ENCODE measurements around the gene EPHX1. TPM values are rescaled to one million over a fixed set of nuclear protein-coding genes. Genes with fewer than 3 reads are reported as not detected.
"Not testable (repeated sequence)": the region's sequence is repeated elsewhere in the genome, so short reads cannot be mapped to it uniquely, and the experiment has no call there.

Gene EPHX1
- total and polyA plus RNA-seq, 2 donors, result 18.1 to 156 TPM

DNA sequence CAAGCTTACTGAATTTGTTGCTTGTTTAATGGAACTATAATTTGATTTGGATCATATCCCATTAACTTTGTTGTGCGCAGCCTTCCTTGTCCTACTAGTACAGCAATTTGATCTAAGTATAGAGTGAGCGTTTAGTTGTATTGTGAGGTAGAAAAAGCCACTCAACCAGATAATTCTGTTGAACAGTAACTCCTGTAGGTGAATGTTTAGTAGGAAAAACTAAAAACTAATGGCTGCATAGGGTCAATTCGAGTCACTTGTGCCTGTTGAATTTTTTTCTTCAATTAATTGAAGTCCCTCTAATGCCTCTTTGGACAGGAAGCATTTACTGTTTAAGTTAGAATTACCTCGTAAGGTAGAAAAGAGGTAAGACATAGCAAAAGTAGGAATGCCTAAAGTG, 15.0 kb upstream of the EPHX1 start:
- Histone ChIP-seq H3K27ac (ENCODE audit: low read depth) (no peak overlapping the region), H3K4me1 (ENCODE audit: insufficient read depth) (no peaks in the 10 kb centered on the region), H3K4me3 (ENCODE audit: low read depth, low read length) (no peak overlapping the region), H3K36me3 (ENCODE audit: insufficient read depth) (peaks cover 2% of the 10 kb centered on the region)
- WGBS, result 98% methylated on average over 4 of the region's 4 CpGs
- DNase-seq (ENCODE audit: extremely low spot score), result no peak

DNA sequence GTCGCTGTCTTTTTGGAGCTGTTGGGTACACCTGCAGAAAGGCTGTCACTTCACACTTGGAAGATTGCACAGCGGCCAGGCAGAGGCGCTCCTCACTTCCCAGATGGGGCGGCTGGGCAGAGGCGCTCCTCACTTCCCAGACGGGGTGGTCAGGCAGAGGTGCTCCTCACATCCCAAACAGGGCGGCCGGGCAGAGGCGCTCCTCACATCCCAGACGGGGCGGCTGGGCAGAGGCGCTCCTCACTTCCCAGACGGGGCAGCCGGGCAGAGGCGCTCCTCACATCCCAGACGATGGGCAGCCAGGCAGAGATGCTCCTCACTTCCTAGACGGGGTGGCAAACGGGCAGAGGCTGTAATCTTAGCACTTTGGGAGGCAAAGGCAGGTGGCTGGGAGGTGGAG, 13.8 kb upstream of the EPHX1 start:
- WGBS, result 97% methylated on average over 18 of the region's 18 CpGs
- H3K4me3 ChIP-seq (ENCODE audit: low read depth, low read length); H3K36me3 ChIP-seq (ENCODE audit: insufficient read depth); DNase-seq (ENCODE audit: extremely low spot score); H3K27ac ChIP-seq (ENCODE audit: low read depth); H3K4me1 ChIP-seq (ENCODE audit: insufficient read depth): not testable (repeated sequence)

DNA sequence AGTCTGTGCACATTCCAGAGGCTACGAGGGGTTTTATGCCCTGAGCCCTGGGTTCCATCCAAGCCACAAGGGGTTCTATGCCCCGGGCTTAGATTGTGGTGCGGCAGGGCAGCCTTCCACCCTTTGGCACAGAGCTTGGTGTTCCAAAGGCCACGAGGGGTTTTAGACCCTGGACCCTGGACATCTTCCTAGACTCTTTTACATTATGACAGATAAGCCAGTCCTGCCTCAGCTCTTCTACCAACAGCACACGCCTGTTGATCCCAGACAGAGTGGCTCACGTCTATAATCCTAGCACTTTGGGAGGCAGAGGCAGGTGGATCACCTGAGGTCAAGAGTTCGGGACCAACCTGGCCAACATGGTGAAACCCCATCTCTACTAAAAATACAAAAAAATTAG, 8.8 kb upstream of the EPHX1 start:
- H3K4me3 ChIP-seq (ENCODE audit: low read depth, low read length); H3K27ac ChIP-seq (ENCODE audit: low read depth); H3K4me1 ChIP-seq (ENCODE audit: insufficient read depth); H3K36me3 ChIP-seq (ENCODE audit: insufficient read depth); DNase-seq (ENCODE audit: extremely low spot score): not testable (repeated sequence)
- 93% methylated on average over 7 of the region's 7 CpGs for WGBS

DNA sequence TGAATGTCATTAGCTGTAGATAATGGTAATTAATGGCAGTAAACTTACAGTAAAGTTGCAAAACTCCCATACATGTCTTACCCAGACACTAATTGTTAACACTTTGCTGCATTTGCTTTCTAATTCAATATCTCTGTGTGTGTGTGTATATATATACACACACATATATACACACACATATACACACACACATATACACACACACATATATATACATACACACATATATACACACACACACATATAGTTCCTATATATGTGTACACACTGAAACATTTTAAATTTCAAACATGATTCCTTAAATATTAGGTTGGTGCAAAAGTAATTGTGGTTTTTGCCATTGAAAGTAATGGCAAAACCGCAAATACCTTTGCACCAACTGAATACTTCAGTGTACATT, 3.7 kb upstream of the EPHX1 start:
- no peaks in the 10 kb centered on the region for H3K4me1 ChIP-seq (ENCODE audit: insufficient read depth)
- H3K36me3 ChIP-seq (ENCODE audit: insufficient read depth), result no peaks in the 10 kb centered on the region
- H3K4me3 ChIP-seq (ENCODE audit: low read depth, low read length), result no peak overlapping the region
- DNase-seq (ENCODE audit: extremely low spot score), result no peak
- H3K27ac ChIP-seq (ENCODE audit: low read depth), result no peak overlapping the region
- WGBS, result 97% methylated on average over 1 of the region's 1 CpG

DNA sequence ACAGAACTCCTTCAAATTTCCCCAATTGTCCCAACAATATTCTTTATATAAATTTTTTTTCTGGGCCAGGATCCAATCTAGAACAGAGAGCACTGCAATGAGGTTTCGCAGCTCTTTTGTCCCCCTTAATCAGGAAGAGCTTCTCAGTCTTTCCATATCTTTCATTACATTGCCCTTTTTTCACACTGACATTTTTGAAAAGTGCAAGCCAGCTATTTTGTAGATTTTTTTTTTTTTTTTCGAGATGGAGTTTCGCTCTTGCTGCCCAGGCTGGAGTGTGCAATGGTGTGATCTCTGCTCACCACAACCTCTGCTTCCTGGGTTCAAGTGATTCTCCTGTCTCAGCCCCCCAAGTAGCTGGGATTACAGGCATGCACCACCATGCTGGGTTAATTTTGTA, 3.2 kb upstream of the EPHX1 start:
- H3K4me3 ChIP-seq (ENCODE audit: low read depth, low read length); H3K27ac ChIP-seq (ENCODE audit: low read depth); DNase-seq (ENCODE audit: extremely low spot score); H3K4me1 ChIP-seq (ENCODE audit: insufficient read depth); H3K36me3 ChIP-seq (ENCODE audit: insufficient read depth): not testable (repeated sequence)
- WGBS, result 92% methylated on average over 3 of the region's 3 CpGs

DNA sequence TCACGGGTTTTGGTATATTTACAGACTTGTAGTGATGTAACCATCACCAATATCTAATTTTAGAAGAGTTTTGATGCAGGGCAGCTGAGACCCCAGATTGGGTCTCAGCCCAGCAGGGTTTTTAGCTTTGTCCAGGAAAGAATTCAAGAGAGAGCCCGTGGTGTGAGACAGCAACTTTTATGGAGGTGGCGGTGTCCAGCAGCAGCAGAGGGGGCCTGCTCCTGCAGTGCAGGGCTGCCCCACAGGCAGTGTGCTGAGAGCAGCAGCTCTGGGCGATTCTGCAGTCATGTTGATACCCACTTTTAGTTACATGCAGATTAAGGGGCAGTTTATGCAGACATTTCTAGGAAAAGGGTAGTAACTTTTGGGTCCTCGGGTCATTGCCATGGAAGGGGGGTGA, 1.8 kb upstream of the EPHX1 start:
- Histone ChIP-seq H3K4me1 (ENCODE audit: insufficient read depth) (no peaks in the 10 kb centered on the region), H3K27ac (ENCODE audit: low read depth) (no peak overlapping the region), H3K36me3 (ENCODE audit: insufficient read depth) (no peaks in the 10 kb centered on the region), H3K4me3 (ENCODE audit: low read depth, low read length) (no peak overlapping the region)
- DNase-seq (ENCODE audit: extremely low spot score), result no peak
- 79% methylated on average over 5 of the region's 5 CpGs for WGBS

DNA sequence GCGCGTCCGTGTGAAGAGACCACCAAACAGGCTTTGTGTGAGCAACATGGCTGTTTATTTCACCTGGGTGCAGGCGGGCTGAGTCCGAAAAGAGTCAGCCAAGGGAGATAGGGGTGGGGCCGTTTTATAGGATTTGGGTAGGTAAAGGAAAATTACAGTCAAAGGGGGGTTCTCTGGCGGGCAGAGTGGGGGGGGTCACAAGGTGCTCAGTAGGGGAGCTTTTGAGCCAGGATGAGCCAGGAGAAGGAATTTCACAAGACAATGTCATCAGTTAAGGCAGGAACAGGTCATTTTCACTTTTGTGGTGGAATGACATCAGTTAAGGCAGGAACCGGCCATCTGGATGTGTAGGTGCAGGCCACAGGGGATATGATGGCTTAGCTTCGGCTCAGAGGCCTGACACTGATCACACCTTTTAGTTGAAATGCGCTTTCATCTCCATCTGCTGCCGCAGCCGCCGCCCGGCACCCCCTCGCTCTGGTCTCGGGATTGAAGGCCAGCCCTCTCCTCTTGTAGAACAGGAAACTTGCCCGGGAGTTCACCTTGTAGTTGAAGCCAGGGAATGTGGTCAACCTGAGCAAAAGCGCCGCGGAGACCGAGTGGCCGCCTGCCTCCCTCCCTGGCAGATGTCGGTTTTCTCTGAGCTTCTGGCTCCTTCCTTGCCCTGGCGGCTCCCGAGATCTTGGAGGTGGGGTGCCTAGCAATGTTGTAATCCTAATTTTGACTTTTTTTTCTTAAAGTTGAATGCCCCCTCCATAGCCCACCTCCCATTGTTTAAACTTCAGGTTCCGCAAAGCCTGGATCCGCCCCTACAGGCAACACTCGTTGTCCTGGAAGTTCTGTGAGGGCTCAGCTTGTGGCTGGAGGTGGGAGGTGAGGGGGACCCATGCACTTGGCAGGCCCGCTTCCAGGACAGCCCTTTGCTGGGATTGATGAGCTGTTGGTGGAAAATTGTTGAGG, 935 bp downstream of the EPHX1 start:
- not testable (repeated sequence) for H3K36me3 ChIP-seq (ENCODE audit: insufficient read depth); H3K4me1 ChIP-seq (ENCODE audit: insufficient read depth); DNase-seq (ENCODE audit: extremely low spot score)
- WGBS, result 13% methylated on average over 29 of the region's 29 CpGs
- H3K4me3 ChIP-seq (ENCODE audit: low read depth, low read length), result peak overlapping the region; percentile 68
- peak overlapping the region; percentile 53 for H3K27ac ChIP-seq (ENCODE audit: low read depth)

DNA sequence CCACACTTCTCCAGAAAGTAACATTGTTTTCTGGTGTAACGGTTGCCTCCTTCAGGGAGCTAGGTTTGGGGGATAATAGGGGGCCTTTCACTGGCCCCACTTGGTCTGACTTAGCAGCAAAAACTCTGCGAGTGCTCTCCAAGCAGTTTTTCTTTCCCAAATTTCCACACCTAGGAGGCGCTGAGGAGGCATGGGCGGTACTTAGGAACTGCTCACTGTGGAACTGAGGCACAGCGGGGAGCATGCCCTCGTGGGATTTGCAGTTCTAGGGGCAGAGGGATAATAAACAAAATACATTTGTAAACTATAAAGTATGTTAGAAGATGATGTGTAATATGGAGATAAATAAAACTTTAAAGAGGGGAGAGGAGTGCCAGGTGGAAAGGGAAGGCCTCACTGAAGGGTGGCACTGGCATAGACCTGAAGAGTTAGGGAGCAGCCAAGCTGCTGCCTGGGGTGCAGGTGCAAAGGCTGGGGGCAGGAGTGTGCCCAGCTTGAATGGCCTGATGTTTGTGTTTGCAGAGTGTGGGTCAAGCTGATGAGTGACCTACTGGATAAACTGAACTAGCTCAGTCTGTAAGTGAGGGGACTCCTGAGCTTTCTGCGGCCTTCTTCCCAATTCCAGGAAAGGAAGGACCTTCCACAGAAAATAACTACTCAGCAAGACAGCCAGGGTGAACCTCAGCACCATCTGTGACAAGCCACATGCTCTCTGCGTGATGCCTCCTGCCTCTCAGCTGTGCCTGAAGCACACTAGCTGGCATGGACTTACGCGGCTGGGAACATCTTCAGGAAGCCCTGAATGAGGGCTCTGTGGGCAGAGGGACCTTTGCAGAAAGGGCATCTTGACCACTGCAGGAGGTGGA, 1.9 kb downstream of the EPHX1 start:
- Histone ChIP-seq H3K4me1 (ENCODE audit: insufficient read depth) (peaks cover 3% of the 10 kb centered on the region), H3K27ac (ENCODE audit: low read depth) (no peak overlapping the region), H3K36me3 (ENCODE audit: insufficient read depth) (no peaks in the 10 kb centered on the region), H3K4me3 (ENCODE audit: low read depth, low read length) (peak overlapping the region; percentile 37)
- no peak for DNase-seq (ENCODE audit: extremely low spot score)
- WGBS, result 62% methylated on average over 10 of the region's 10 CpGs

DNA sequence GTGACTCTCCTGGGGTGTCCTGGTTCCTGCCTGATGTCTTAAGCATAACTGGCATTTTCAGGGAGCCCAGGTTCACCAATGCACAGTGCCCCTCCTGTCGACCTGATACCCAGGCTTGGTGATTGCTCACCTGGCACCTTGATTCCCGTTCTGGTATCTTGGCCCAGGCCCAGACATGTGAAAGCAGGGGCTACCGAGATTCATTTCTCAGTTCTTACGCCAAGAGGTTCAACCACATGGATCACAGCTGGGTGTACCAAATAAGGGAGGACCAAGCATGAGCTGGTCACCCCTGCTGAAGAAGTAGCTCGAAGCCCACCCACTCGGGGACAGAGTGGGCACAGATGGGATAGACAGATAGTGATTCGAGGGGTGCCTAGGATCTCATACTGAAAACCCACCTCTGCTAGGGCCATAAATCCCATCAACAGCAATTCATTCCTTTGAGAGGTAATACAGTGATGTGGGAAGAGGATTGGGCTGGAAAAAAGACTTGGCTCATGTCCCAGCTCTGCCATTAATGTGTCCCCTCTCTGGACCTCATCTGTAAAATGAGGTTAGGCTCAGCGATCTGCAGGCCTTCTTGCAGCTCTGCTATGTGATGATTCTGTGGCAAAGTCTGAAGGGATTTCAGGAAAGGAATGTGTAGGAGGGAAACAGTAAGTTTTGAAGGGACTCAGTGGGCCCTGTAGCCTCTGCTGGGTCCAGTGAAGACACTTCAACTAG, 2.7 kb downstream of the EPHX1 start:
- H3K4me1 ChIP-seq (ENCODE audit: insufficient read depth), result peaks cover 3% of the 10 kb centered on the region
- peak overlapping the region; percentile 61 for H3K27ac ChIP-seq (ENCODE audit: low read depth)
- H3K4me3 ChIP-seq (ENCODE audit: low read depth, low read length), result no peak overlapping the region
- WGBS, result 64% methylated on average over 8 of the region's 8 CpGs
- no peak for DNase-seq (ENCODE audit: extremely low spot score)
- no peaks in the 10 kb centered on the region for H3K36me3 ChIP-seq (ENCODE audit: insufficient read depth)

DNA sequence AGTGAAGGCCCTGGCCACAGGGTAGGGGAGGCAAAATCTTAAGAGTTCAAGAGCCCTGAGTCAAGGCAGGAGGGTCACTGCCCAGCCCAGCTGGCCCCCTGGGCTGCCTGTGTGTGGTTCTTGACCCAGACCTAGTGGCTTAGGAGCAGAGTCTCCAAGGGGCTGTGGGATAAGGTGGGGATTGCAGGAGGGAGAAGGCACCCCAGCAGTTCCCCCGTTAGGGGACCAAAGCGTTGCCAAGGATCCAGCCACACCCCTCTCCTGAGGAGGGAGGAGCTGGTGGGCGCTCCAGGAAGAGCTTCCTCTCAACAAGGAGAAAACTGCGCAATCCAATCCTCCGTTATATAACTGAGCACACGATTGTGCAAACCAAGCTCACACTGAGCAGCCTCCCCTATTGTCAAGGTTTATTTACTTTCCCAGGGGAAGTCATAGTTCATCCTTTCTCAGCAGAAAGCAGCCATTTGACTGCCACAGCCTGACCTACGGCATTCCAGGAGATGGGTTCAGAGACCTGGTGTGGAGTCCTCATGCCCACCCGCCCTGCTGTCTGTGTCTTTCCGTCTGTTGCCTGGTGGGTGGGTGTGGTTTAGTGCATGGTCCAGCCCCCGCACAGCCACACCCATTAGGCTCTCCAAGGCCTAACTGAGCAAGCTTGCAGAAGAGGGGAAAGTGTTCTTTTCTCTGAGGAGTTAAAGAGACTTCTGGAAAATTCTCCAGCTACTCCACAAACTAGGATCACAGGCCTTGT, 3.5 kb downstream of the EPHX1 start:
- whole genome bisulfite sequencing, result 30% methylated on average over 10 of the region's 10 CpGs
- Histone ChIP-seq H3K27ac (ENCODE audit: low read depth) (peak overlapping the region; percentile 61), H3K4me3 (ENCODE audit: low read depth, low read length) (no peak overlapping the region), H3K4me1 (ENCODE audit: insufficient read depth) (peaks cover 3% of the 10 kb centered on the region), H3K36me3 (ENCODE audit: insufficient read depth) (no peaks in the 10 kb centered on the region)
- DNase-seq (ENCODE audit: extremely low spot score), result no peak

DNA sequence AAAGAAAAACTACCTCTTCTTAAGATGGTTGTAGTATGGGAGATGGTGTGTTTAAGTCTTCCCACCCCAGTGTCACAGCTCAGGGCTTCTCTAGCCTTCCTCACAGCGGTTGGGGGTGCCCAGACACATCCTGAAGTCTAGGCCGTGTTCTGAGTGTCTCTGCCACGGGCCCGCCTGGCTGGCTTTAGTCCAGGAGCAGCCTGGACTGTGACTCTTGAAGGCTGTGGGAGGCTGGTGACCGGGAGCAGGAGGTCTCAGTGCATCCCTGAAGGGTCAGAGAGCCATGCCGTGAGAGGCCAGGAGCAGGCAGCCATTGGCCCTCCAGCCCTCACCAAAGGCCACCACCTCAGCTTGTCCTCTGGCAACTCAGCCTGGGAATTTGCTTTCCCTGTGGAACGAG, 4.5 kb downstream of the EPHX1 start:
- WGBS, result 60% methylated on average over 7 of the region's 7 CpGs
- H3K27ac ChIP-seq (ENCODE audit: low read depth), result peak overlapping the region; percentile 33
- peaks cover 3% of the 10 kb centered on the region for H3K4me1 ChIP-seq (ENCODE audit: insufficient read depth)
- H3K36me3 ChIP-seq (ENCODE audit: insufficient read depth), result no peaks in the 10 kb centered on the region
- DNase-seq (ENCODE audit: extremely low spot score), result no peak
- no peak overlapping the region for H3K4me3 ChIP-seq (ENCODE audit: low read depth, low read length)

DNA sequence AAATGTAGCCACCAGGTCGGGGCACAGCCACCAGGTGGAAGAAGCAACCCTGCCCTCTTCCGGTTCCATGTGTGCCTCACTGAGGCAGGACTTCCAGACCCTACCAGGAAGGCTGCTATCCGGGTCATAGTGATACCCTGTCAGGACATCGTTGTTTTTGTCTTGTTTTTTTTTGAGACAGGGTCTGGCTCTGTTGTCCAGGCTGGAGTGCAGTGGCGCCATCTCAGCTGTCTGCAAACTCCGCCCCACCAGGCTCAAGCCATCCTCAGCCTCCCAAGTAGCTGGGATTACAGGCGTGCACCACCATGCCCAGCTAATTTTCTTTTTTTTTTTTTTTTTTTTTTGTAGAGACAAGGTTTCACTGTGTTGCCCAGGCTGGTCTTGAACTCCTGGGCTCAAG, 5.2 kb downstream of the EPHX1 start:
- not testable (repeated sequence) for H3K4me1 ChIP-seq (ENCODE audit: insufficient read depth); H3K4me3 ChIP-seq (ENCODE audit: low read depth, low read length); H3K36me3 ChIP-seq (ENCODE audit: insufficient read depth); DNase-seq (ENCODE audit: extremely low spot score)
- H3K27ac ChIP-seq (ENCODE audit: low read depth), result peak overlapping the region; percentile 31
- 93% methylated on average over 7 of the region's 7 CpGs for whole genome bisulfite sequencing
